OCI-LY1 (cell line): ENCODE results near the gene PTPRA.

ENCODE experiments used
- EZH2 ChIP-seq: fragments of 200-600 bp; sonication (generic), shearing (Covaris generic); IDR thresholded peaks from 2 replicates; pipeline ENCODE4 v1.8.0; 2017; ENCODE audit warnings: borderline replicate concordance, mixed run types, mild to moderate bottlenecking, antibody characterized with exemption, low read length, moderate library complexity, mixed read lengths
- TF ChIP-seq, protein P1 (sequence below): fragments of 200-600 bp; sonication (generic), shearing (Covaris generic); IDR thresholded peaks from 2 replicates; pipeline ENCODE4 v1.5.1; 2017; ENCODE audit warnings: mild to moderate bottlenecking, antibody characterized with exemption, low read length, moderate library complexity, mixed read lengths

DNA sequence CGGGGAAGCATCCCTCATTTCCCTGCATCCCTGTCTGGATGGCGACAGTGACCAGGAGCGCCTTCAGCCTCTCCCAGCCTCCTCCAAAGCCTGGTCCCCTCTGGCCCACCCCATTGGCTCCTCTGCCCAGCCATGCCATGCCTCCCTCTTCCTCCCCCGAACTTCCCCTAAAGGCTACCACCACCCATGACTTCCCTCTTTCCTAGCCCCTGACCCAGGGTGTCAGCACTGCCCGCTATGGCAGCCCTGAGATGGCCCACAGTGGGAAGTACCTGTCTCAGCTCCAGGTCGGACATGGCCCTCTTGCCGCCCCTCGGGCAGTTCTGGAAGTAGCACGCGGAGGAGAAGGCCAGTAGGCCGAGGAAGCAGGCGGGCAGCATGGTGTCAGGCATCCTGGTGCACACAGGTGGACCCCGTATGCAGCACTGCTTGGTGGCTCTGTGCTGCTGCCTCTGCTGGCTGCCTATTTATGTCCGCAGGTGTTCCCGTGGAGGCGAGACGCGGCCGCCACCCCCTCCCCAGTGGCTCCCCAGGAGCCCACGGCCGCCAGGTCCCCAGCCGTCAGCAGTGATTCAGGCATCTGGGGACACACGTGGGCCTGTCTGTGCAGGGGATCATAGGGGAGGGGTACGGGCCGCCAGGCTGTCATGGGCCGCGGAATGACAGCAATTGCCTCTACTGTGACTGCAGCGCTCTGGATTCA is 211.2 kb downstream of the PTPRA start, which contains the start of gene AVP:
- no peak for TF ChIP-seq EZH2
- TF ChIP-seq, protein P1, sequence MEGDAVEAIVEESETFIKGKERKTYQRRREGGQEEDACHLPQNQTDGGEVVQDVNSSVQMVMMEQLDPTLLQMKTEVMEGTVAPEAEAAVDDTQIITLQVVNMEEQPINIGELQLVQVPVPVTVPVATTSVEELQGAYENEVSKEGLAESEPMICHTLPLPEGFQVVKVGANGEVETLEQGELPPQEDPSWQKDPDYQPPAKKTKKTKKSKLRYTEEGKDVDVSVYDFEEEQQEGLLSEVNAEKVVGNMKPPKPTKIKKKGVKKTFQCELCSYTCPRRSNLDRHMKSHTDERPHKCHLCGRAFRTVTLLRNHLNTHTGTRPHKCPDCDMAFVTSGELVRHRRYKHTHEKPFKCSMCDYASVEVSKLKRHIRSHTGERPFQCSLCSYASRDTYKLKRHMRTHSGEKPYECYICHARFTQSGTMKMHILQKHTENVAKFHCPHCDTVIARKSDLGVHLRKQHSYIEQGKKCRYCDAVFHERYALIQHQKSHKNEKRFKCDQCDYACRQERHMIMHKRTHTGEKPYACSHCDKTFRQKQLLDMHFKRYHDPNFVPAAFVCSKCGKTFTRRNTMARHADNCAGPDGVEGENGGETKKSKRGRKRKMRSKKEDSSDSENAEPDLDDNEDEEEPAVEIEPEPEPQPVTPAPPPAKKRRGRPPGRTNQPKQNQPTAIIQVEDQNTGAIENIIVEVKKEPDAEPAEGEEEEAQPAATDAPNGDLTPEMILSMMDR, result no peak
